ENCODE results near the gene ZMYND12.

The ZMYND12 gene

GRCh38 chr1:42439940-42440339, 15.9 kb downstream of the ZMYND12 start:
- no peak for DNase-seq

GRCh38 chr1:42434340-42434739, 21.5 kb downstream of the ZMYND12 start:
- no peak for DNase-seq

- no peak for DNase-seq
Observed at GRCh38 chr1:42433369-42433768, 22.5 kb downstream of the ZMYND12 start.

- no peak for DNase-seq
Observed at GRCh38 chr1:42432714-42433113, 23.1 kb downstream of the ZMYND12 start.

GRCh38 chr1:42431514-42431913, 24.3 kb downstream of the ZMYND12 start:
- DNase-seq = no peak

- no peak for DNase-seq
Observed at GRCh38 chr1:42430286-42431135, 25.3 kb downstream of the ZMYND12 start.

GRCh38 chr1:42429603-42430002, 26.2 kb downstream of the ZMYND12 start:
- no peak for DNase-seq

- DNase-seq = no peak
Observed at GRCh38 chr1:42427240-42427639, 28.6 kb downstream of the ZMYND12 start.

- no peak for DNase-seq
Observed at GRCh38 chr1:42424201-42424600, 31.6 kb downstream of the ZMYND12 start.

GRCh38 chr1:42423681-42424080, 32.1 kb downstream of the ZMYND12 start:
- DNase-seq = no peak

- no peak for DNase-seq
Observed at GRCh38 chr1:42422737-42423136, 33.1 kb downstream of the ZMYND12 start.

- no peak for DNase-seq
Observed at GRCh38 chr1:42420911-42421585, 34.8 kb downstream of the ZMYND12 start.

GRCh38 chr1:42420121-42420520, 35.7 kb downstream of the ZMYND12 start:
- no peak for DNase-seq

- no peak for DNase-seq
Observed at GRCh38 chr1:42419126-42419821, 36.5 kb downstream of the ZMYND12 start.

GRCh38 chr1:42418516-42418915, 37.3 kb downstream of the ZMYND12 start:
- no peak for DNase-seq

- DNase-seq = no peak
Observed at GRCh38 chr1:42417166-42417565, 38.7 kb downstream of the ZMYND12 start.

GRCh38 chr1:42414551-42415496, 41.0 kb downstream of the ZMYND12 start:
- DNase-seq = no peak

- DNase-seq = no peak
Observed at GRCh38 chr1:42403880-42404400, 51.9 kb downstream of the ZMYND12 start.

- DNase-seq = no peak
Observed at GRCh38 chr1:42399315-42400100, 56.3 kb downstream of the ZMYND12 start.

- no peak for DNase-seq
Observed at GRCh38 chr1:42392967-42393848, 62.6 kb downstream of the ZMYND12 start.

All from bone marrow (tissue), 2 donors.